Smooth muscle cell (in vitro differentiated cells): ENCODE measurements around the gene CLEC2B. TPM values are rescaled to one million over a fixed set of nuclear protein-coding genes. Genes with fewer than 3 reads are reported as not detected.

ENCODE experiments used
- DNase-seq: peaks from one replicate; lab custom pipeline; 2025; ENCODE audit not compliant: unreplicated experiment; lab: John Stamatoyannopoulos, UW
- H2AFZ ChIP-seq: fragments of 200-600 bp; sonication (generic); 2 replicates; pipeline ENCODE4 v1.6.0; 2016; ENCODE audit warnings: antibody characterized with exemption, low read depth, mild to moderate bottlenecking
- H3F3A ChIP-seq: fragments of 200-600 bp; sonication (generic); 2 replicates; pipeline ENCODE4 v1.6.0; 2017; ENCODE audit warnings: antibody characterized with exemption, low read depth
- H3K27ac ChIP-seq: fragments of 200-600 bp; sonication (generic); 2 replicates; pipeline ENCODE4 v1.5.1; 2016; ENCODE audit warnings: low read depth, mild to moderate bottlenecking
- H3K27me3 ChIP-seq: fragments of 200-600 bp; sonication (generic); 2 replicates; pipeline ENCODE4 v1.6.1; 2016; ENCODE audit warnings: low read depth, mild to moderate bottlenecking
- H3K36me3 ChIP-seq: fragments of 200-600 bp; sonication (generic); 2 replicates; pipeline ENCODE4 v1.5.1; 2016; ENCODE audit warnings: low read depth
- H3K4me1 ChIP-seq: fragments of 200-600 bp; sonication (generic); 2 replicates; pipeline ENCODE4 v1.5.1; 2016; ENCODE audit warnings: low read depth
- H3K4me2 ChIP-seq: fragments of 200-600 bp; sonication (generic); 2 replicates; pipeline ENCODE4 v1.6.0; 2016; ENCODE audit warnings: mild to moderate bottlenecking
- H3K4me3 ChIP-seq: fragments of 200-600 bp; sonication (generic); 2 replicates; pipeline ENCODE4 v1.5.1; 2016; ENCODE audit warnings: mild to moderate bottlenecking
- H3K79me2 ChIP-seq: fragments of 200-600 bp; sonication (generic); 2 replicates; pipeline ENCODE4 v1.6.0; 2016; ENCODE audit warnings: low read depth, mild to moderate bottlenecking
- H3K9ac ChIP-seq: fragments of 200-600 bp; sonication (generic); 2 replicates; pipeline ENCODE4 v1.6.0; 2016; ENCODE audit warnings: low read depth
- H3K9me3 ChIP-seq: fragments of 200-600 bp; sonication (generic); replicated peaks from 2 replicates; pipeline ENCODE4 v1.5.1; 2016; ENCODE audit warnings: low read depth
- H4K20me1 ChIP-seq: fragments of 200-600 bp; sonication (generic); 2 replicates; pipeline ENCODE4 v1.6.0; 2016; ENCODE audit warnings: low read depth
- CTCF ChIP-seq: fragments of 200-600 bp; sonication (generic); IDR thresholded peaks from 2 replicates; pipeline ENCODE4 v1.5.1; 2017; ENCODE audit warnings: borderline replicate concordance, mild to moderate bottlenecking, antibody characterized with exemption; ENCODE audit not compliant: insufficient read depth, poor library complexity, severe bottlenecking
- WGBS: methylation state at CpG from one replicate; pipeline ENCODE4 v1.1.7; 2016; ENCODE audit warnings: low lambda C conversion rate; 5-methylcytosine and 5-hydroxymethylcytosine counted together
- polyA plus RNA-seq: library from polyadenylated mRNA; unstranded; fragments of >200 nt; fragmentation: Nextera tagmentation; extraction: Ambion mirVana; gene quantifications from 2 replicates; pipeline ENCODE4 v1.2.1, GENCODE V29; 2016
- total RNA-seq: library from RNA; depleted of rRNA; stranded (reverse); fragments of >200 nt; gene quantifications from 2 replicates; pipeline ENCODE4 v1.2.3, GENCODE V29; 2014

The CLEC2B gene
- total and polyA plus RNA-seq, 2 experiments from 2014 or later = 12.0 to 13.6 TPM

GRCh38 chr12:9808504-9808903 is 60.6 kb downstream of the CLEC2B start:
- H3K27me3 ChIP-seq = no peaks in the 10 kb centered on the region
- no peak overlapping the region for H3K4me2 ChIP-seq
- no peaks in the 10 kb centered on the region for H3K4me1 ChIP-seq
- DNase-seq = no peak
- no peak for TF ChIP-seq CTCF
- H4K20me1 ChIP-seq = no peaks in the 10 kb centered on the region
- no peak overlapping the region for H2AFZ ChIP-seq
- H3K4me3 ChIP-seq = no peak overlapping the region
- H3K27ac ChIP-seq = no peak overlapping the region
- no peaks in the 10 kb centered on the region for H3K9me3 ChIP-seq
- 84% methylated on average over 3 of the region's 3 CpGs for WGBS
- H3F3A ChIP-seq = no peaks in the 10 kb centered on the region
- no peak overlapping the region for H3K9ac ChIP-seq
- no peaks in the 10 kb centered on the region for H3K36me3 ChIP-seq
- H3K79me2 ChIP-seq = no peaks in the 10 kb centered on the region

GRCh38 chr12:9806714-9807113 is 62.4 kb downstream of the CLEC2B start:
- no peaks in the 10 kb centered on the region for H3K79me2 ChIP-seq
- H3F3A ChIP-seq = no peaks in the 10 kb centered on the region
- H4K20me1 ChIP-seq = no peaks in the 10 kb centered on the region
- no peak overlapping the region for H2AFZ ChIP-seq
- WGBS = 88% methylated on average over 4 of the region's 4 CpGs
- no peaks in the 10 kb centered on the region for H3K9me3 ChIP-seq
- H3K27me3 ChIP-seq = no peaks in the 10 kb centered on the region
- H3K4me2 ChIP-seq = no peak overlapping the region
- no peak for DNase-seq
- no peak for TF ChIP-seq CTCF
- H3K4me1 ChIP-seq = no peaks in the 10 kb centered on the region
- H3K9ac ChIP-seq = no peak overlapping the region
- H3K27ac ChIP-seq = no peak overlapping the region
- no peaks in the 10 kb centered on the region for H3K36me3 ChIP-seq
- H3K4me3 ChIP-seq = no peak overlapping the region

- no peaks in the 10 kb centered on the region for H3K36me3 ChIP-seq
- H2AFZ ChIP-seq = no peak overlapping the region
- DNase-seq = no peak
- no peaks in the 10 kb centered on the region for H3K27me3 ChIP-seq
- WGBS = 95% methylated on average over 2 of the region's 2 CpGs
- no peak for TF ChIP-seq CTCF
- H3K9me3 ChIP-seq = no peaks in the 10 kb centered on the region
- H3K9ac ChIP-seq = no peak overlapping the region
- no peak overlapping the region for H3K4me3 ChIP-seq
- no peaks in the 10 kb centered on the region for H3K79me2 ChIP-seq
- H3K4me1 ChIP-seq = no peaks in the 10 kb centered on the region
- H3K4me2 ChIP-seq = no peak overlapping the region
- H3F3A ChIP-seq = no peaks in the 10 kb centered on the region
- H4K20me1 ChIP-seq = no peaks in the 10 kb centered on the region
- no peak overlapping the region for H3K27ac ChIP-seq
Measured at GRCh38 chr12:9805883-9806282, 63.3 kb downstream of the CLEC2B start.

Other genes with a start within 250 kb of the CLEC2B start
- 4.3 and 5.8 TPM in 2 replicates for gene CLEC2D, start 199.6 kb downstream of the CLEC2B start, total RNA-seq
- 2.2 and 5.2 TPM in 2 replicates for gene CLEC2D, start 199.6 kb downstream of the CLEC2B start, polyA plus RNA-seq
- gene CLECL1, start 136.3 kb downstream of the CLEC2B start, total RNA-seq = not detected in 2 replicates
- gene CLECL1, start 136.3 kb downstream of the CLEC2B start, polyA plus RNA-seq = not detected in 2 replicates
- gene CD69, start 108.5 kb downstream of the CLEC2B start, total RNA-seq = 0.13 TPM in 1 of 2 replicates, not detected in the other
- not detected in 2 replicates for gene CD69, start 108.5 kb downstream of the CLEC2B start, polyA plus RNA-seq
- gene KLRF1, start 41.9 kb downstream of the CLEC2B start, total RNA-seq = not detected in 2 replicates
- gene KLRF1, start 41.9 kb downstream of the CLEC2B start, polyA plus RNA-seq = not detected in 2 replicates
- not detected in 2 replicates for gene KLRF2, start 12.1 kb upstream of the CLEC2B start, total RNA-seq
- gene KLRF2, start 12.1 kb upstream of the CLEC2B start, polyA plus RNA-seq = 0.43 TPM in 1 of 2 replicates, not detected in the other
- gene CLEC2A, start 63.0 kb upstream of the CLEC2B start, total RNA-seq = not detected in 2 replicates
- gene CLEC2A, start 63.0 kb upstream of the CLEC2B start, polyA plus RNA-seq = 0.67 and 1.7 TPM in 2 replicates
- gene CLEC12A, start 102.1 kb upstream of the CLEC2B start, total RNA-seq = 1.2 and 2.3 TPM in 2 replicates
- gene CLEC12A, start 102.1 kb upstream of the CLEC2B start, polyA plus RNA-seq = 0.40 and 1.7 TPM in 2 replicates
- gene CLEC1B, start 129.8 kb upstream of the CLEC2B start, total RNA-seq = 2.5 and 2.9 TPM in 2 replicates
- gene CLEC1B, start 129.8 kb upstream of the CLEC2B start, polyA plus RNA-seq = 2.8 and 4.1 TPM in 2 replicates
- not detected in 2 replicates for gene CLEC12B, start 141.3 kb upstream of the CLEC2B start, total RNA-seq
- not detected in 2 replicates for gene CLEC12B, start 141.3 kb upstream of the CLEC2B start, polyA plus RNA-seq
- gene CLEC9A, start 161.3 kb upstream of the CLEC2B start, total RNA-seq = not detected in 2 replicates
- not detected in 2 replicates for gene CLEC9A, start 161.3 kb upstream of the CLEC2B start, polyA plus RNA-seq
- gene CLEC1A, start 229.6 kb upstream of the CLEC2B start, total RNA-seq = 0.40 TPM in 1 of 2 replicates, not detected in the other
- 0.70 TPM in 1 of 2 replicates, not detected in the other for gene CLEC1A, start 229.6 kb upstream of the CLEC2B start, polyA plus RNA-seq